HUDEP-2 (cell line): ENCODE data around the gene PLG.
"Not testable (repeated sequence)": the region's sequence is repeated elsewhere in the genome, so short reads cannot be mapped to it uniquely, and the experiment has no call there.

Experiments
- DNase-seq, 76 experiments: peaks; one replicate each; lab custom pipeline; 2025; ENCODE audit not compliant: unreplicated experiment in 76 of 76; lab: John Stamatoyannopoulos, UW

Gene PLG

GRCh38 chr6:160697826-160698225, 4.2 kb upstream of the PLG start:
- no peak for DNase-seq

- not testable (repeated sequence) for DNase-seq
These were observed 2.6 kb downstream of the PLG start for GRCh38 chr6:160704688-160705087.

GRCh38 chr6:160708993-160709392, 6.9 kb downstream of the PLG start:
- not testable (repeated sequence) for DNase-seq

- DNase-seq: no peak
These were observed 12.8 kb downstream of the PLG start for GRCh38 chr6:160714731-160715316.

GRCh38 chr6:160730911-160731310, 28.9 kb downstream of the PLG start:
- peak in 3 of 76 experiments; percentile 5 to 12 (median 6) for DNase-seq

- peak in 29 of 76 experiments; percentile 6 to 64 (median 31) for DNase-seq
These were observed 31.1 kb downstream of the PLG start for GRCh38 chr6:160733050-160733646.

GRCh38 chr6:160734627-160735026, 32.6 kb downstream of the PLG start:
- DNase-seq: no peak

GRCh38 chr6:160735523-160735922, 33.5 kb downstream of the PLG start:
- no peak for DNase-seq

- no peak for DNase-seq
These were observed 35.9 kb downstream of the PLG start for GRCh38 chr6:160737934-160738333.

- DNase-seq: no peak
These were observed 37.9 kb downstream of the PLG start for GRCh38 chr6:160739955-160740354.

GRCh38 chr6:160741012-160741411, 39.0 kb downstream of the PLG start:
- not testable (repeated sequence) for DNase-seq

GRCh38 chr6:160742090-160742489, 40.0 kb downstream of the PLG start:
- no peak for DNase-seq

GRCh38 chr6:160750276-160750689, 48.2 kb downstream of the PLG start:
- DNase-seq: peak in 9 of 76 experiments; percentile 11 to 59 (median 22)

- not testable (repeated sequence) for DNase-seq
These were observed 51.2 kb downstream of the PLG start for GRCh38 chr6:160753211-160753610.

GRCh38 chr6:160755165-160755564, 53.1 kb downstream of the PLG start:
- no peak for DNase-seq

- no peak for DNase-seq
These were observed 54.0 kb downstream of the PLG start for GRCh38 chr6:160756021-160756420.

GRCh38 chr6:160756871-160757270, 54.8 kb downstream of the PLG start:
- no peak for DNase-seq

GRCh38 chr6:160764847-160765246, 62.8 kb downstream of the PLG start:
- DNase-seq: no peak

- peak in 1 of 76 experiments; percentile 16 for DNase-seq
These were observed 63.4 kb downstream of the PLG start for GRCh38 chr6:160765412-160765811.

- no peak for DNase-seq
These were observed 64.6 kb downstream of the PLG start for GRCh38 chr6:160766657-160766988.

- peak in 66 of 76 experiments; percentile 20 to 82 (median 60) for DNase-seq
These were observed 65.1 kb downstream of the PLG start for GRCh38 chr6:160766989-160767646.

GRCh38 chr6:160767647-160768019, 65.6 kb downstream of the PLG start:
- no peak for DNase-seq
